HEK293 (cell line): ENCODE results near the gene PTPRO.
A peak's percentile ranks its signal among the peaks of the same experiment; 100 is the strongest.

Experiments used
- CTCF ChIA-PET: fragments of 350-600 bp; formaldehyde crosslinking; extraction: SDS; loops from one replicate; lab custom pipeline; 2021; ENCODE audit warnings: antibody characterized with exemption; lab: Yijun Ruan, JAX
- POLR2A ChIA-PET: fragments of 300-600 bp; formaldehyde crosslinking; extraction: SDS; loops from one replicate; lab custom pipeline; 2020; ENCODE audit warnings: antibody characterized with exemption, inconsistent platforms; lab: Yijun Ruan, JAX
- H3K27ac ChIP-seq: fragments of 200-500 bp; sonication (Bioruptor generic); 2 replicates; pipeline ENCODE4 v1.5.1; 2014; ENCODE audit warnings: low read depth, low read length, control low read depth, inconsistent platforms; ENCODE audit errors: extremely low read depth
- H3K36me3 ChIP-seq, 2 experiments: fragments of 200-500 bp in 1 of 2; sonication (Bioruptor generic) in 1 of 2; 1 replicate in 1 of 2; 2 replicates in 1 of 2; pipeline ENCODE4 v1.5.1; 2014 to 2017; ENCODE audit warnings: inconsistent platforms in 2 of 2, low read length in 2 of 2; ENCODE audit not compliant: control insufficient read depth in 2 of 2, insufficient read depth in 1 of 2
- H3K4me1 ChIP-seq: fragments of 200-500 bp; sonication (Bioruptor generic); 2 replicates; pipeline ENCODE4 v1.5.1; 2014; ENCODE audit warnings: mild to moderate bottlenecking, low read length, inconsistent platforms; ENCODE audit not compliant: control insufficient read depth, insufficient read depth
- H3K4me3 ChIP-seq: 2 replicates; pipeline ENCODE4 v1.5.1; 2011; ENCODE audit warnings: low read depth, mild to moderate bottlenecking, control low read depth, low read length, moderate library complexity
- H3K9me3 ChIP-seq: fragments of 200-500 bp; sonication (Bioruptor generic); 2 replicates; pipeline ENCODE4 v1.5.1; 2014; ENCODE audit warnings: low read depth, low read length, inconsistent platforms; ENCODE audit not compliant: control insufficient read depth, insufficient read depth
- EGR2 ChIP-seq: fragments of 450-650 bp; formaldehyde crosslinking; IDR thresholded peaks from 2 replicates; pipeline ENCODE4 v1.5.1; 2016; ENCODE audit warnings: low read depth, missing biosample characterization, missing genetic modification characterization
- GLI4 ChIP-seq: fragments of 450-650 bp; formaldehyde crosslinking; IDR thresholded peaks from 2 replicates; pipeline ENCODE4 v1.5.1; 2016; ENCODE audit warnings: missing biosample characterization, missing genetic modification characterization
- OSR2 ChIP-seq: fragments of 450-650 bp; formaldehyde crosslinking; IDR thresholded peaks from 2 replicates; pipeline ENCODE4 v1.5.1; 2016; ENCODE audit warnings: missing biosample characterization, missing genetic modification characterization
- SCRT2 ChIP-seq: fragments of 450-650 bp; formaldehyde crosslinking; IDR thresholded peaks from 2 replicates; pipeline ENCODE4 v1.5.1; 2016; ENCODE audit warnings: missing biosample characterization, missing genetic modification characterization
- SETDB1 ChIP-seq: IDR thresholded peaks from one replicate; pipeline ENCODE4 v1.6.1; 2017; ENCODE audit warnings: mild to moderate bottlenecking, low read length, moderate library complexity, mixed read lengths; ENCODE audit not compliant: insufficient read length
- WT1 ChIP-seq: fragments of 450-650 bp; formaldehyde crosslinking; IDR thresholded peaks from 2 replicates; pipeline ENCODE4 v1.5.1; 2016; ENCODE audit warnings: missing biosample characterization, missing genetic modification characterization
- ZBTB1 ChIP-seq: fragments of 450-650 bp; formaldehyde crosslinking; IDR thresholded peaks from 2 replicates; pipeline ENCODE4 v1.5.1; 2016; ENCODE audit warnings: missing biosample characterization, missing genetic modification characterization
- ZNF202 ChIP-seq: fragments of 450-650 bp; formaldehyde crosslinking; IDR thresholded peaks from 2 replicates; pipeline ENCODE4 v1.5.1; 2016; ENCODE audit warnings: missing biosample characterization, missing genetic modification characterization, borderline replicate concordance
- ZNF221 ChIP-seq: fragments of 450-650 bp; formaldehyde crosslinking; IDR thresholded peaks from 2 replicates; pipeline ENCODE4 v1.5.1; 2017; ENCODE audit warnings: missing biosample characterization, missing genetic modification characterization, borderline replicate concordance
- ZNF248 ChIP-seq: fragments of 450-650 bp; formaldehyde crosslinking; IDR thresholded peaks from 2 replicates; pipeline ENCODE4 v1.5.1; 2017; ENCODE audit warnings: missing biosample characterization, missing genetic modification characterization
- ZNF48 ChIP-seq: fragments of 450-650 bp; formaldehyde crosslinking; IDR thresholded peaks from 2 replicates; pipeline ENCODE4 v1.5.1; 2016; ENCODE audit warnings: missing biosample characterization, missing genetic modification characterization
- ZNF510 ChIP-seq: fragments of 450-650 bp; formaldehyde crosslinking; IDR thresholded peaks from 2 replicates; pipeline ENCODE4 v1.5.1; 2018; ENCODE audit warnings: mild to moderate bottlenecking, missing genetic modification characterization, missing biosample characterization; ENCODE audit not compliant: insufficient replicate concordance
- ZNF624 ChIP-seq: fragments of 450-650 bp; formaldehyde crosslinking; IDR thresholded peaks from 2 replicates; pipeline ENCODE4 v1.5.1; 2017; ENCODE audit warnings: missing biosample characterization, missing genetic modification characterization
- ZNF654 ChIP-seq: fragments of 450-650 bp; formaldehyde crosslinking; IDR thresholded peaks from 2 replicates; pipeline ENCODE4 v1.5.1; 2016; ENCODE audit warnings: low read depth, missing biosample characterization, missing genetic modification characterization
- TF ChIP-seq, protein P1 (sequence below): fragments of 450-650 bp; formaldehyde crosslinking; IDR thresholded peaks from 2 replicates; pipeline ENCODE4 v1.5.1; 2016; ENCODE audit warnings: missing biosample characterization, missing genetic modification characterization
- TF ChIP-seq, protein P2 (sequence below): fragments of 450-650 bp; formaldehyde crosslinking; IDR thresholded peaks from 2 replicates; pipeline ENCODE4 v1.5.1; 2016; ENCODE audit warnings: missing biosample characterization, missing genetic modification characterization
- TF ChIP-seq, protein P3 (sequence below): fragments of 450-650 bp; IDR thresholded peaks from 2 replicates; pipeline ENCODE4 v1.5.1; 2018; ENCODE audit warnings: missing biosample characterization, mild to moderate bottlenecking, missing genetic modification characterization

The PTPRO gene

DNA sequence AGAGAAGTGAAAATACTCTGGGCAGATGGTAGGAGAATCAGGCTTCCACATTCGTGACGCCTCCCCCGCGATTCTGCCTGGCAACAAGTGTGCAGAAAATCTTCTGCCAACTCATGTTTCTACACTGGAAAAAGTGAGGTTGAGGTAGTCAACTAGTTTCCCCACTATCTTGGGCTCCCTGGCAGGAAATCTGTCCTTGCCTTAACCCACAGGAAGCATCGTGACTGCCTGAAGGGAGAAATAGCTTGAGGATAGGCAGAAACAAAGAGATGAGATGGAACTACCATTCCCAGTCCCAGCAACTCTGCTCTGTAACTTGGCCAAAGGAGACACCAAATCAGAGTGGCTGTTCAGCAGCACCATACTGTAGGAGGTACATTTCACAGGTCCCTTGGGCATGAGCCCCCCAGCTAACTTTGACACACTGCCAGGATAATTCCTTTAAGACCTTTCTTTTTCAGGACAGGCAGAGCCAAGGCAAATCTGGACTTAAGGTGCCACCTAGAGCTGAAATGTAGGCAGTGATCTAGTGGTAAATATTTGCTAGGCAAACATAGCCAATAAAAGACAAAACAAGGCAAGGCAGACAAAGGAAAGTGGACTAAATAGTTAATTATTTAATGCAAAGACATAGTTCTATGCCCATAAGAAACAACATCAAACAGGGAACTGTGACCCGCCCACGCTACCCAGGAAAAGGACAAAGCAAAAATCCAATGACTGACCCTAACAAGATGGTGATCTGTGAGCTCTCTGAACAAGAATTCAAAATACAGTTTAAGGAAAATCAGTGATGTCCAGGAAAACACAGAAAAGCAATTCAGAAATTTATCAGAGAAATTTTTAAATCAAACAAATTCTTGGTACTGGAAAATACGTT is 205.1 kb downstream of the PTPRO start:
- no peak overlapping the region for H3K27ac ChIP-seq
- H3K4me3 ChIP-seq = no peak overlapping the region
- ChIA-PET POLR2A (no interaction called here), CTCF (interaction anchor here (0.6 to 1.5 kb wide), 7 partner anchors 249 to 938 kb away, joined by 3 to 4 read pairs (median 3); no protein-coding TSS in a partner anchor)
- no peaks in the 10 kb centered on the region for H3K36me3 ChIP-seq
- H3K9me3 ChIP-seq = no peaks in the 10 kb centered on the region
- TF ChIP-seq SCRT2 = peak; percentile 18; the same call in 1 of the 2 replicates
- no peak for TF ChIP-seq ZNF48 (tag by site-specific recombination)
- no peak for TF ChIP-seq ZNF221 (tag by site-specific recombination)
- TF ChIP-seq ZNF654 (tag by site-specific recombination) = peak; percentile 28
- H3K4me1 ChIP-seq = no peaks in the 10 kb centered on the region

DNA sequence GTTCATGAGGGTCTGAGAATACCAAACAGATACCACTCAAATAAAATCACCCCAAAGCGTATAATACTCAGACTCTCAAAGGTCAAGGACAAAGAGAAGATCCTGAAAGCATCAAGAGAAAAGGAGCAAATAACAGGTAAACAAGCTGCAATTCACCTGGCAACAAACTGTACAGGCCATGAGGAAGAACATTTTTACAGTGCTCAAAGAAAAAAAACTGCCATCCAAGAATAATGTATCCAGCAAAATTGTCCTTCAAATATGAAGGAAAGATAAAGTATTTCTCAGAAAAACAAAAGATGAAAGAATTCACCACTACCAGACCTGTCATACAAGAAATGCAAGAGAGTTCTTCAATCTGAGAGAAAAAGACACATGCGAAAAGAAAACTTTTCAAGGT is 206.4 kb downstream of the PTPRO start:
- Histone ChIP-seq H3K27ac (no peak overlapping the region), H3K4me1 (no peaks in the 10 kb centered on the region), H3K4me3 (no peak overlapping the region)
- POLR2A ChIA-PET = no interaction called here
- no peak for TF ChIP-seq ZNF202 (tag by site-specific recombination)
- TF ChIP-seq ZNF248 (tag by site-specific recombination) = no peak
- TF ChIP-seq ZBTB1 (tag by site-specific recombination) = no peak
- TF ChIP-seq SETDB1 = peak; percentile 96
- TF ChIP-seq, protein P1, sequence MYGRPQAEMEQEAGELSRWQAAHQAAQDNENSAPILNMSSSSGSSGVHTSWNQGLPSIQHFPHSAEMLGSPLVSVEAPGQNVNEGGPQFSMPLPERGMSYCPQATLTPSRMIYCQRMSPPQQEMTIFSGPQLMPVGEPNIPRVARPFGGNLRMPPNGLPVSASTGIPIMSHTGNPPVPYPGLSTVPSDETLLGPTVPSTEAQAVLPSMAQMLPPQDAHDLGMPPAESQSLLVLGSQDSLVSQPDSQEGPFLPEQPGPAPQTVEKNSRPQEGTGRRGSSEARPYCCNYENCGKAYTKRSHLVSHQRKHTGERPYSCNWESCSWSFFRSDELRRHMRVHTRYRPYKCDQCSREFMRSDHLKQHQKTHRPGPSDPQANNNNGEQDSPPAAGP (tag by site-specific recombination) = no peak
- TF ChIP-seq ZNF510 (tag by site-specific recombination) = no peak
- TF ChIP-seq, all 188 proteins: peak for 1
- CTCF ChIA-PET = interaction anchor here (0.6 kb wide), 1 partner anchor 307 kb away, joined by 3 read pairs; no protein-coding TSS in a partner anchor
- Histone ChIP-seq H3K9me3 (no peaks in the 10 kb centered on the region), H3K36me3 (no peaks in the 10 kb centered on the region)

DNA sequence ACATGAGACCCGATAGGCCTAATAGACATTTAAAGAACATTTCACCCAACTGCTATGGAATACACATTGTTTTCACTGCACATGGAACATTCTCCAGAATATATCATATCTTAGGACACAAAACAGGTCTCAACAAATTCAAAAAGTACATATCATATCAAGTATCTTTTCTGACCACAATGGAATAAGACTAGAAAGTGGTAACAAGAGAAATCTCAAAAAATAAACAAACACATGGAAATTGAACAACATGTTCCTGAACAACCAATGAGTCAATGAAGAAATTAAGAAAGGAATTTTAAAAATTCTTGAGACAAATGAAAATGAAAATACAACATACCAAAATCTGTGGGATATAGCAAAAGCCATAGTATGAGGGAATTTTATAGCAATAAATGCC is 208.1 kb downstream of the PTPRO start:
- H3K36me3 ChIP-seq = no peaks in the 10 kb centered on the region
- TF ChIP-seq OSR2 (tag by site-specific recombination) = no peak
- TF ChIP-seq EGR2 = no peak
- TF ChIP-seq WT1 = no peak
- TF ChIP-seq ZNF624 (tag by site-specific recombination) = no peak
- TF ChIP-seq, protein P2, sequence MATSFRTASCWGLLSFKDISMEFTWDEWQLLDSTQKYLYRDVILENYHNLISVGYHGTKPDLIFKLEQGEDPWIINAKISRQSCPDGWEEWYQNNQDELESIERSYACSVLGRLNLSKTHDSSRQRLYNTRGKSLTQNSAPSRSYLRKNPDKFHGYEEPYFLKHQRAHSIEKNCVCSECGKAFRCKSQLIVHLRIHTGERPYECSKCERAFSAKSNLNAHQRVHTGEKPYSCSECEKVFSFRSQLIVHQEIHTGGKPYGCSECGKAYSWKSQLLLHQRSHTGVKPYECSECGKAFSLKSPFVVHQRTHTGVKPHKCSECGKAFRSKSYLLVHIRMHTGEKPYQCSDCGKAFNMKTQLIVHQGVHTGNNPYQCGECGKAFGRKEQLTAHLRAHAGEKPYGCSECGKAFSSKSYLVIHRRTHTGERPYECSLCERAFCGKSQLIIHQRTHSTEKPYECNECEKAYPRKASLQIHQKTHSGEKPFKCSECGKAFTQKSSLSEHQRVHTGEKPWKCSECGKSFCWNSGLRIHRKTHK (tag by site-specific recombination) = no peak
- no peak for TF ChIP-seq GLI4 (tag by site-specific recombination)
- TF ChIP-seq, protein P3, sequence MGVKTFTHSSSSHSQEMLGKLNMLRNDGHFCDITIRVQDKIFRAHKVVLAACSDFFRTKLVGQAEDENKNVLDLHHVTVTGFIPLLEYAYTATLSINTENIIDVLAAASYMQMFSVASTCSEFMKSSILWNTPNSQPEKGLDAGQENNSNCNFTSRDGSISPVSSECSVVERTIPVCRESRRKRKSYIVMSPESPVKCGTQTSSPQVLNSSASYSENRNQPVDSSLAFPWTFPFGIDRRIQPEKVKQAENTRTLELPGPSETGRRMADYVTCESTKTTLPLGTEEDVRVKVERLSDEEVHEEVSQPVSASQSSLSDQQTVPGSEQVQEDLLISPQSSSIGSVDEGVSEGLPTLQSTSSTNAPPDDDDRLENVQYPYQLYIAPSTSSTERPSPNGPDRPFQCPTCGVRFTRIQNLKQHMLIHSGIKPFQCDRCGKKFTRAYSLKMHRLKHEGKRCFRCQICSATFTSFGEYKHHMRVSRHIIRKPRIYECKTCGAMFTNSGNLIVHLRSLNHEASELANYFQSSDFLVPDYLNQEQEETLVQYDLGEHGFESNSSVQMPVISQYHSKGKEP = no peak
- TF ChIP-seq, all 188 proteins: peak for 0
- ChIA-PET CTCF (interaction anchor here (3.3 to 6.8 kb wide), 2 partner anchors 56 to 60 kb away, joined by 26 to 103 read pairs; no protein-coding TSS in a partner anchor), POLR2A (no interaction called here)
- no peak overlapping the region for H3K4me3 ChIP-seq
- H3K4me1 ChIP-seq = peaks cover 9% of the 10 kb centered on the region
- no peak overlapping the region for H3K27ac ChIP-seq
- no peaks in the 10 kb centered on the region for H3K9me3 ChIP-seq
